Calu3 (cell line): Measurements from ENCODE around the gene MAD1L1. TPM values are rescaled to one million over a fixed set of nuclear protein-coding genes. Genes with fewer than 3 reads are reported as not detected.
"Not testable (repeated sequence)": the region's sequence is repeated elsewhere in the genome, so short reads cannot be mapped to it uniquely, and the experiment has no call there.

ENCODE experiments used
- BruUV-seq: library from RNA; stranded (reverse); fragments of 400-500 nt; replicated peaks from 2 replicates; lab custom pipeline; 2021; lab: Mats Ljungman, UMichigan
- CTCF ChIA-PET: fragments of 300-600 bp; sonication (Branson Sonifier 250); formaldehyde crosslinking; loops from one replicate; lab custom pipeline; 2022; ENCODE audit warnings: antibody characterized with exemption; lab: Charles Lee
- DNase-seq: peaks from one replicate; pipeline ENCODE4 v3.0.0; 2022
- H3K27ac Mint-ChIP-seq: one replicate; pipeline ENCODE4 v1.8.0; 2022; ENCODE audit warnings: mixed read lengths; ENCODE audit not compliant: unreplicated experiment
- H3K27me3 Mint-ChIP-seq: one replicate; pipeline ENCODE4 v1.8.0; 2022; ENCODE audit warnings: mixed read lengths; ENCODE audit not compliant: unreplicated experiment
- H3K36me3 Mint-ChIP-seq: one replicate; pipeline ENCODE4 v1.8.0; 2022; ENCODE audit warnings: mild to moderate bottlenecking, moderate library complexity, mixed read lengths; ENCODE audit not compliant: insufficient read depth, unreplicated experiment
- H3K4me1 Mint-ChIP-seq: one replicate; pipeline ENCODE4 v1.8.0; 2022; ENCODE audit warnings: mild to moderate bottlenecking, low read depth, mixed read lengths; ENCODE audit not compliant: unreplicated experiment
- H3K4me3 Mint-ChIP-seq: one replicate; pipeline ENCODE4 v1.8.0; 2022; ENCODE audit warnings: mild to moderate bottlenecking, low read depth, moderate library complexity, mixed read lengths; ENCODE audit not compliant: unreplicated experiment
- H3K9me3 Mint-ChIP-seq: one replicate; pipeline ENCODE4 v1.8.0; 2022; ENCODE audit warnings: low read depth, mixed read lengths; ENCODE audit not compliant: unreplicated experiment
- intact Hi-C: fragments of 100-400 bp; cut with micrococcal nuclease; formaldehyde crosslinking; loops from one replicate; pipeline ENCODE4 v1.10.0; 2022; ENCODE audit not compliant: unreplicated experiment
- total RNA-seq: library from RNA; stranded (reverse); gene quantifications from 2 replicates; pipeline ENCODE4 v1.2.3, GENCODE V29; 2022
- TF ChIP-seq, protein P1 (sequence below): fragments of 200-600 bp; IDR thresholded peaks from one replicate; pipeline ENCODE4 v1.8.0; 2022; ENCODE audit warnings: antibody characterized with exemption; ENCODE audit not compliant: unreplicated experiment

Gene MAD1L1
- total RNA-seq, 1 experiment from 2014 or later: 86.0 TPM

DNA sequence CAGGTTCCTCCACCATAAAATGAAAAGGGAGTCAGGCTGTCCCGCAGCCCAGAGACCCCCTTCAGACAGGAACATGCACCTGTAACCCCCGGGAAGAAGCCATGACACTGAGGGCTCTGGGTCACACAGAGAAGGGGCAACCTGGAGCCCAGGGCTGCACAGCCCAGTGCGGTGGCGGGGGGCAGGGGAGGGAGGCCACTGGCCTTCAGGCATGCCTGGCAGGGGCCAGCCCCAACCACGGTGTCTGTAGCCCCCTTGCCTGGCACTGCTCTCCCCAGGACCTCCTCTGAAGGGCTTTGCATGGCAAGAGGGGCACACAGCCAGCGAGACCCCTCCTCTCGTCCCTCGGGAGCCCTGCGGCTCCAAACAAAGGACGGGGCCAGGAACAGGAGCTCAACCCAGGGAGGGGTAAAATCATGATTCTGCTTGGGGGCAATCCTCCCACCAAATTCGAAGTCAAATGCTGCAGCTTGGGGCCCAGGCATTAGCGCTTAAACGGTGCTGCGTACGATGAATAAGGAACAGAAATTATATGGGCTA, 235.1 kb downstream of the MAD1L1 start:
- intact Hi-C loops: no loop called here
- Mint-ChIP-seq H3K27me3 (no peaks in the 10 kb centered on the region), H3K4me1 (no peaks in the 10 kb centered on the region), H3K4me3 (no peak overlapping the region), H3K9me3 (no peaks in the 10 kb centered on the region), H3K36me3 (no peaks in the 10 kb centered on the region), H3K27ac (no peak overlapping the region)
- no TSS peak for BruUV-seq
- TF ChIP-seq, protein P1, sequence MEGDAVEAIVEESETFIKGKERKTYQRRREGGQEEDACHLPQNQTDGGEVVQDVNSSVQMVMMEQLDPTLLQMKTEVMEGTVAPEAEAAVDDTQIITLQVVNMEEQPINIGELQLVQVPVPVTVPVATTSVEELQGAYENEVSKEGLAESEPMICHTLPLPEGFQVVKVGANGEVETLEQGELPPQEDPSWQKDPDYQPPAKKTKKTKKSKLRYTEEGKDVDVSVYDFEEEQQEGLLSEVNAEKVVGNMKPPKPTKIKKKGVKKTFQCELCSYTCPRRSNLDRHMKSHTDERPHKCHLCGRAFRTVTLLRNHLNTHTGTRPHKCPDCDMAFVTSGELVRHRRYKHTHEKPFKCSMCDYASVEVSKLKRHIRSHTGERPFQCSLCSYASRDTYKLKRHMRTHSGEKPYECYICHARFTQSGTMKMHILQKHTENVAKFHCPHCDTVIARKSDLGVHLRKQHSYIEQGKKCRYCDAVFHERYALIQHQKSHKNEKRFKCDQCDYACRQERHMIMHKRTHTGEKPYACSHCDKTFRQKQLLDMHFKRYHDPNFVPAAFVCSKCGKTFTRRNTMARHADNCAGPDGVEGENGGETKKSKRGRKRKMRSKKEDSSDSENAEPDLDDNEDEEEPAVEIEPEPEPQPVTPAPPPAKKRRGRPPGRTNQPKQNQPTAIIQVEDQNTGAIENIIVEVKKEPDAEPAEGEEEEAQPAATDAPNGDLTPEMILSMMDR: no peak
- CTCF ChIA-PET: no interaction called here
- DNase-seq: no peak

GRCh38 chr7:1996816-1997215, 235.9 kb downstream of the MAD1L1 start:
- no peaks in the 10 kb centered on the region for H3K27me3 Mint-ChIP-seq
- TF ChIP-seq, protein P1: no peak
- DNase-seq: no peak

GRCh38 chr7:1995911-1996420, 236.8 kb downstream of the MAD1L1 start:
- H3K4me3 Mint-ChIP-seq, intact Hi-C loops: not testable (repeated sequence)

More at GRCh38 chr7:1996816-1997215, 235.9 kb downstream of the MAD1L1 start:
- Mint-ChIP-seq H3K36me3 (no peaks in the 10 kb centered on the region), H3K4me3 (no peak overlapping the region), H3K9me3 (no peaks in the 10 kb centered on the region), H3K4me1 (no peaks in the 10 kb centered on the region), H3K27ac (no peak overlapping the region)
- no TSS peak for BruUV-seq
- intact Hi-C loops: no loop called here
- CTCF ChIA-PET: no interaction called here

GRCh38 chr7:1995426-1995825, 237.3 kb downstream of the MAD1L1 start:
- Mint-ChIP-seq H3K27ac (no peak overlapping the region), H3K4me3 (no peak overlapping the region), H3K4me1 (no peaks in the 10 kb centered on the region), H3K27me3 (no peaks in the 10 kb centered on the region), H3K9me3 (no peaks in the 10 kb centered on the region), H3K36me3 (no peaks in the 10 kb centered on the region)
- TF ChIP-seq, protein P1: no peak
- no peak for DNase-seq
- CTCF ChIA-PET: interaction anchor here (0.6 kb wide), 1 partner anchor 473 kb away, joined by 3 read pairs; no protein-coding TSS in a partner anchor
- no TSS peak for BruUV-seq
- intact Hi-C loops: no loop called here

More at GRCh38 chr7:1995911-1996420, 236.8 kb downstream of the MAD1L1 start:
- CTCF ChIA-PET: interaction anchor here (0.6 kb wide), 1 partner anchor 473 kb away, joined by 3 read pairs; no protein-coding TSS in a partner anchor
- not testable (repeated sequence) for BruUV-seq, H3K4me1 Mint-ChIP-seq, H3K36me3 Mint-ChIP-seq, H3K27me3 Mint-ChIP-seq, H3K9me3 Mint-ChIP-seq, H3K27ac Mint-ChIP-seq, DNase-seq

- no peak overlapping the region for H3K4me3 Mint-ChIP-seq
- no TSS peak for BruUV-seq
- no peaks in the 10 kb centered on the region for H3K4me1 Mint-ChIP-seq
- TF ChIP-seq, protein P1: no peak
- no peaks in the 10 kb centered on the region for H3K9me3 Mint-ChIP-seq
- H3K27me3 Mint-ChIP-seq: no peaks in the 10 kb centered on the region
- CTCF ChIA-PET: no interaction called here
- intact Hi-C loops: no loop called here
- no peak for DNase-seq
- no peaks in the 10 kb centered on the region for H3K36me3 Mint-ChIP-seq
- no peak overlapping the region for H3K27ac Mint-ChIP-seq
Measured at GRCh38 chr7:1994931-1995330, 237.8 kb downstream of the MAD1L1 start.
